ENCODE data around the gene FAM81A.

The FAM81A gene

DNA sequence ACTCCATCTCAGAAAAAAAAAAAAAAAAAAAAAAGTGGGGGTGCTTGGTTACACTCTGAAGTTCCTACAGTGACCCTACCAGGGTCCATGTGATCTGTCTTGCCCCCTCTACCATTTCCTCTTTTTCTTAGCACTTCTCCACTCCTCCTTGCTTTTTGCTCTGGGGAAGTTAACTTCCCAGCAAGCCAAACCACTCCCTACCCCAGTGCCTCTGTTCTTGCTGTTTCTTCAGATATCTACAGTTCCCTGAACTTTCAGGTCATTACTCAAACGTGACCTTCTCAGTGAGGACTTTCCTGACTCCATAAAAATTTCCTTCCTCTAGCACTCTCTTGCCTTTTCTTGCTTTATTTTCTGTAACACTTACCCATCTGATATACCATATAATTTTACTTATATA, 112.5 kb downstream of the FAM81A start:
- Histone ChIP-seq H3K4me1 (ENCODE audit: control insufficient read depth, insufficient read depth, low read length, poor library complexity, severe bottlenecking) (no peaks in the 10 kb centered on the region), H3K36me3 (ENCODE audit: control insufficient read depth, insufficient read depth, low read length) (no peaks in the 10 kb centered on the region), H3K4me3 (ENCODE audit: insufficient read depth, low read depth, low read length, poor library complexity, severe bottlenecking) (no peak overlapping the region), H3K27me3 (replicated peaks; ENCODE audit: control insufficient read depth, insufficient read depth, low read length, poor library complexity, severe bottlenecking) (no peaks in the 10 kb centered on the region), H3K9me3 (ENCODE audit: control insufficient read depth, low read length) (no peaks in the 10 kb centered on the region), H3K27ac (ENCODE audit: insufficient read depth, low read length, poor library complexity, severe bottlenecking) (no peak overlapping the region)
- DNase-seq, result no peak

DNA sequence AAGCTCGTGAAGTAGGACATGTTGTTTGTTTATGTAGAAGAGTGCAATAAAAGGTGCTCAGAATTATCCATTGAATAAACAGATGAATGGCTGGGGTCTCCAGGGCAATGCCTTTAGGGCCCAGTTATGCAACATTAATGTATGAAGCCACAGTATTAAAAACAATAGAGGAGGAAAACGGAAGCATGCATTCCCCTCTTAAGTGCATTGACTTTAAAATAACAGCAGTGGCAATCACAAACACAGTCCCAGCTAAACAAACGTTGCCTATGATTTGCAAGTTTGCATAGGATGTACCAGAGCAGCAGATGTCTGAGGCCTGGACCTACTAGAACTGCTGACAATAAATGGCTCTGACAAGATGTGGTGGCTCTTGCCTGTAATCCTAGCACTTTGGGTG, 113.0 kb downstream of the FAM81A start:
- H3K9me3 ChIP-seq (ENCODE audit: control insufficient read depth, low read length), result no peaks in the 10 kb centered on the region
- H3K27me3 ChIP-seq (replicated peaks; ENCODE audit: control insufficient read depth, insufficient read depth, low read length, poor library complexity, severe bottlenecking), result no peaks in the 10 kb centered on the region
- H3K36me3 ChIP-seq (ENCODE audit: control insufficient read depth, insufficient read depth, low read length), result no peaks in the 10 kb centered on the region
- no peaks in the 10 kb centered on the region for H3K4me1 ChIP-seq (ENCODE audit: control insufficient read depth, insufficient read depth, low read length, poor library complexity, severe bottlenecking)
- no peak overlapping the region for H3K4me3 ChIP-seq (ENCODE audit: insufficient read depth, low read depth, low read length, poor library complexity, severe bottlenecking)
- DNase-seq, result no peak
- no peak overlapping the region for H3K27ac ChIP-seq (ENCODE audit: insufficient read depth, low read length, poor library complexity, severe bottlenecking)

- no peak overlapping the region for H3K27ac ChIP-seq (ENCODE audit: insufficient read depth, low read length, poor library complexity, severe bottlenecking)
Observed at GRCh38 chr15:59553879-59554735, 116.1 kb downstream of the FAM81A start.

DNA sequence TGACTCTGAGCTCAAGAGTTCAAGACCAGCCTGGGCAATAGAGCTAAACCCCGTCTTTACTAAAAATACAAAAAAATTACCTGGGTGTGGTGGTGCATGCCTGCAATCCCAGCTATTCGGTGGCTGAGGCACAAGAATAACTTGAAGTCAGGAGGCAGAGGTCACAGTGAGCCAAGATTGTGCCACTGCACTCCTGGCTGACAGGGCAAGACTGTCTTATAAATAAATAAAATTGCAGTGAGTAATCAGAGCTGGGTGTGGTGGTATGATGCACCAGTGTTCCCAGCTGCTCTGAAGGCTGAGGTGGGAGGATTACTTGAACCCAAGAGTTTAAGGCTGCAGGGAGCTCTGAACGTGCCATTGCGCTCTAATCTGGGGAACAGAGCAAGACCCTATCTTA, 117.7 kb downstream of the FAM81A start:
- no peak for DNase-seq
- Histone ChIP-seq H3K36me3 (ENCODE audit: control insufficient read depth, insufficient read depth, low read length) (no peaks in the 10 kb centered on the region), H3K27me3 (replicated peaks; ENCODE audit: control insufficient read depth, insufficient read depth, low read length, poor library complexity, severe bottlenecking) (no peaks in the 10 kb centered on the region), H3K4me1 (ENCODE audit: control insufficient read depth, insufficient read depth, low read length, poor library complexity, severe bottlenecking) (no peaks in the 10 kb centered on the region), H3K27ac (ENCODE audit: insufficient read depth, low read length, poor library complexity, severe bottlenecking) (no peak overlapping the region), H3K4me3 (ENCODE audit: insufficient read depth, low read depth, low read length, poor library complexity, severe bottlenecking) (no peak overlapping the region), H3K9me3 (ENCODE audit: control insufficient read depth, low read length) (no peaks in the 10 kb centered on the region)

More at GRCh38 chr15:59553879-59554735, 116.1 kb downstream of the FAM81A start:
- no peak for DNase-seq
- no peaks in the 10 kb centered on the region for H3K27me3 ChIP-seq (replicated peaks; ENCODE audit: control insufficient read depth, insufficient read depth, low read length, poor library complexity, severe bottlenecking)
- H3K36me3 ChIP-seq (ENCODE audit: control insufficient read depth, insufficient read depth, low read length), result no peaks in the 10 kb centered on the region
- H3K4me1 ChIP-seq (ENCODE audit: control insufficient read depth, insufficient read depth, low read length, poor library complexity, severe bottlenecking), result no peaks in the 10 kb centered on the region
- no peaks in the 10 kb centered on the region for H3K9me3 ChIP-seq (ENCODE audit: control insufficient read depth, low read length)
- no peak overlapping the region for H3K4me3 ChIP-seq (ENCODE audit: insufficient read depth, low read depth, low read length, poor library complexity, severe bottlenecking)

- Histone ChIP-seq H3K27ac (ENCODE audit: insufficient read depth, low read length, poor library complexity, severe bottlenecking) (no peak overlapping the region), H3K27me3 (replicated peaks; ENCODE audit: control insufficient read depth, insufficient read depth, low read length, poor library complexity, severe bottlenecking) (no peaks in the 10 kb centered on the region), H3K9me3 (ENCODE audit: control insufficient read depth, low read length) (no peaks in the 10 kb centered on the region), H3K4me3 (ENCODE audit: insufficient read depth, low read depth, low read length, poor library complexity, severe bottlenecking) (no peak overlapping the region), H3K36me3 (ENCODE audit: control insufficient read depth, insufficient read depth, low read length) (no peaks in the 10 kb centered on the region), H3K4me1 (ENCODE audit: control insufficient read depth, insufficient read depth, low read length, poor library complexity, severe bottlenecking) (no peaks in the 10 kb centered on the region)
- no peak for DNase-seq
Observed at GRCh38 chr15:59556380-59556779, 118.4 kb downstream of the FAM81A start.

DNA sequence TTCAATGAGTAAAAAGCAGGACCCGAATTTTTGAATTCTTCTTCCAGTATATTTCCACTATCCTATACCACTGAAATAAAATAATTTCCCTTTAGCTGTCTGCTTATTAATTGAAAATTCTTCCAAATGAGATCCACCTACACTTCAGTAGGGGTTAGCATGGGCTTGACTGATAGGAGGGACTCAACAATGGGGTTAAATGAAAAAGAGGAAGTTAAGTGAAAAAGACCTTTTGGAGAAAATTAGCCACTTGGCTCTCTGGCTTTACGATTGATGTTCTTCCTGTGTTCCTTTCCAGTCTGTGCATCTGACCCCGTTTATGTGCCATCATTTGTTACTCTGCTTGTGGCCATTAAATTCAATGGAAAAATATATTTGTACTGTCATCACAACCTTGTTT, 119.6 kb downstream of the FAM81A start:
- DNase-seq, result no peak
- H3K27ac ChIP-seq (ENCODE audit: insufficient read depth, low read length, poor library complexity, severe bottlenecking), result no peak overlapping the region
- H3K9me3 ChIP-seq (ENCODE audit: control insufficient read depth, low read length), result no peaks in the 10 kb centered on the region
- no peaks in the 10 kb centered on the region for H3K36me3 ChIP-seq (ENCODE audit: control insufficient read depth, insufficient read depth, low read length)
- no peaks in the 10 kb centered on the region for H3K4me1 ChIP-seq (ENCODE audit: control insufficient read depth, insufficient read depth, low read length, poor library complexity, severe bottlenecking)
- H3K27me3 ChIP-seq (replicated peaks; ENCODE audit: control insufficient read depth, insufficient read depth, low read length, poor library complexity, severe bottlenecking), result no peaks in the 10 kb centered on the region
- no peak overlapping the region for H3K4me3 ChIP-seq (ENCODE audit: insufficient read depth, low read depth, low read length, poor library complexity, severe bottlenecking)

GRCh38 chr15:59558851-59559250, 120.9 kb downstream of the FAM81A start:
- H3K27ac ChIP-seq (ENCODE audit: insufficient read depth, low read length, poor library complexity, severe bottlenecking), result no peak overlapping the region
- no peaks in the 10 kb centered on the region for H3K36me3 ChIP-seq (ENCODE audit: control insufficient read depth, insufficient read depth, low read length)
- H3K27me3 ChIP-seq (replicated peaks; ENCODE audit: control insufficient read depth, insufficient read depth, low read length, poor library complexity, severe bottlenecking), result no peaks in the 10 kb centered on the region
- no peak for DNase-seq
- H3K4me1 ChIP-seq (ENCODE audit: control insufficient read depth, insufficient read depth, low read length, poor library complexity, severe bottlenecking), result no peaks in the 10 kb centered on the region
- no peak overlapping the region for H3K4me3 ChIP-seq (ENCODE audit: insufficient read depth, low read depth, low read length, poor library complexity, severe bottlenecking)
- no peaks in the 10 kb centered on the region for H3K9me3 ChIP-seq (ENCODE audit: control insufficient read depth, low read length)

DNA sequence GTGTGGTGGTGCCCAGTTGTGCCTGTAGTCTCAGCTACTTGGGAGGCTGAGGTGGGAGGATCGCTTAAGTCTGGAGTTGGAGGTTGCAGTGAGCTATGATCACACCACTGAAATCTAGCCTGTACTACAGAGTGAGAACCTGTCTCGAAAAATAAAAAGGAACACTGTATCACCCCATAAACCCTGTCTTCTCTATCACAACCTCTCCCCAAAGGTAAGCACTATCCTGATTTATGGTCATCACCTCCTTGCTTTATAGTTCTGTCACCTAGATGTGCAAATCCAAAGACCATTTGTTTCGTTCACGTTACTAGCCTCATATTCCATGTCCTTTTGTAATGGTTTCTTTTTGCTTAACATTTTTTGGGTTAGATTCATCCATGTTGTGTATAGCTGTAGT, 123.6 kb downstream of the FAM81A start:
- Histone ChIP-seq H3K27ac (ENCODE audit: insufficient read depth, low read length, poor library complexity, severe bottlenecking) (no peak overlapping the region), H3K27me3 (replicated peaks; ENCODE audit: control insufficient read depth, insufficient read depth, low read length, poor library complexity, severe bottlenecking) (no peaks in the 10 kb centered on the region), H3K4me3 (ENCODE audit: insufficient read depth, low read depth, low read length, poor library complexity, severe bottlenecking) (no peak overlapping the region), H3K4me1 (ENCODE audit: control insufficient read depth, insufficient read depth, low read length, poor library complexity, severe bottlenecking) (no peaks in the 10 kb centered on the region), H3K36me3 (ENCODE audit: control insufficient read depth, insufficient read depth, low read length) (no peaks in the 10 kb centered on the region), H3K9me3 (ENCODE audit: control insufficient read depth, low read length) (no peaks in the 10 kb centered on the region)
- DNase-seq, result no peak

GRCh38 chr15:59562448-59563186, 124.6 kb downstream of the FAM81A start:
- Histone ChIP-seq H3K36me3 (ENCODE audit: control insufficient read depth, insufficient read depth, low read length) (no peaks in the 10 kb centered on the region), H3K9me3 (ENCODE audit: control insufficient read depth, low read length) (no peaks in the 10 kb centered on the region), H3K4me3 (ENCODE audit: insufficient read depth, low read depth, low read length, poor library complexity, severe bottlenecking) (no peak overlapping the region), H3K27me3 (replicated peaks; ENCODE audit: control insufficient read depth, insufficient read depth, low read length, poor library complexity, severe bottlenecking) (no peaks in the 10 kb centered on the region), H3K27ac (ENCODE audit: insufficient read depth, low read length, poor library complexity, severe bottlenecking) (no peak overlapping the region), H3K4me1 (ENCODE audit: control insufficient read depth, insufficient read depth, low read length, poor library complexity, severe bottlenecking) (no peaks in the 10 kb centered on the region)
- no peak for DNase-seq

DNA sequence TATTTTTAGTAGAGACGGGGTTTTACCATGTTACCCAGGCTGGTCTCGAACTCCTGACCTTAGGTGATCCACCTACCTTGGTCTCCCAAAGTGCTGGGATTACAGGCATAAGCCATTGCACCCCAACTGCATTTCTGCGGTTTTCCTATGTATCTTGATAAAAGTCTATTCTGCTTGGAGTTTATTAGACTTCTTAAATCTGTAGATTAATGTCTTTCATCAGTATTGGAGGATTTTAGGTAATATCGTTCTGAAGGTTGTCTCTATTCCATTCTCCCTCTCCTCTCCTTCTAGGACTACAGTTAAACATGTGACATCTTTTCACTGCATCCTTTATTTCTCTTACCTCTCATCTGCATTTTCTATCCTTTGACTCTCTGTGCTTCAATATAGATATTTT, 127.3 kb downstream of the FAM81A start:
- Histone ChIP-seq H3K27ac (ENCODE audit: insufficient read depth, low read length, poor library complexity, severe bottlenecking) (no peak overlapping the region), H3K4me1 (ENCODE audit: control insufficient read depth, insufficient read depth, low read length, poor library complexity, severe bottlenecking) (no peaks in the 10 kb centered on the region), H3K4me3 (ENCODE audit: insufficient read depth, low read depth, low read length, poor library complexity, severe bottlenecking) (no peak overlapping the region), H3K36me3 (ENCODE audit: control insufficient read depth, insufficient read depth, low read length) (no peaks in the 10 kb centered on the region), H3K9me3 (ENCODE audit: control insufficient read depth, low read length) (no peaks in the 10 kb centered on the region), H3K27me3 (replicated peaks; ENCODE audit: control insufficient read depth, insufficient read depth, low read length, poor library complexity, severe bottlenecking) (no peaks in the 10 kb centered on the region)
- DNase-seq, result no peak

Measured in effector memory CD4-positive, alpha-beta T cell (primary cell).